ENCODE data around the gene PCED1B. TPM values are rescaled to one million over a fixed set of nuclear protein-coding genes. Genes with fewer than 3 reads are reported as not detected.

PCED1B gene
- total RNA-seq, 1 experiment from 2014 or later: 3.3 TPM

- Mint-ChIP-seq H3K27ac (no peak overlapping the region), H3K27me3 (ENCODE audit: low read depth) (no peaks in the 10 kb centered on the region), H3K4me3 (no peak overlapping the region), H3K4me1 (peaks cover 15 to 20% of the 10 kb centered on the region in 2 experiments), H3K9me3 (peaks cover 3 to 10% of the 10 kb centered on the region in 2 experiments), H3K36me3 (ENCODE audit: insufficient read depth in 1 of 3, low read depth in 3 of 3) (peaks cover 0 to 3% (median 0%) of the 10 kb centered on the region in 3 experiments; a peak in 1 of 7 replicates)
- Histone ChIP-seq H3K18ac (ENCODE audit: insufficient read length, low read depth, low read length) (no peak overlapping the region), H2AFZ (ENCODE audit: low read length) (no peak overlapping the region), H3K4me1 (ENCODE audit: insufficient read depth, low read length) (peaks cover 3% of the 10 kb centered on the region; the same call in 1 of the 2 replicates), H2BK120ac (ENCODE audit: low read depth, low read length, poor library complexity, severe bottlenecking) (no peak overlapping the region), H4K5ac (ENCODE audit: insufficient read length, low read depth, low read length) (no peak overlapping the region), H3T11ph (ENCODE audit: low read length) (no peak overlapping the region), H4K91ac (ENCODE audit: insufficient read length, low read depth, low read length) (no peak overlapping the region), H4K8ac (replicated peaks; ENCODE audit: insufficient read length, low read depth, low read length) (no peak overlapping the region), H3K56ac (ENCODE audit: insufficient read length, low read depth, low read length) (no peak overlapping the region), H2BK20ac (ENCODE audit: low read depth, low read length, poor library complexity, severe bottlenecking) (no peak overlapping the region), H3K9me3 (ENCODE audit: control insufficient read depth, low read depth, low read length) (no peaks in the 10 kb centered on the region), H3K23ac (ENCODE audit: insufficient read length, low read depth, low read length) (no peak overlapping the region), H2BK5ac (ENCODE audit: insufficient read length, low read length) (no peak overlapping the region), H3K23me2 (ENCODE audit: insufficient read length, low read depth, low read length, poor library complexity, severe bottlenecking) (no peaks in the 10 kb centered on the region), H3K79me1 (ENCODE audit: insufficient read depth, low read depth, low read length, poor library complexity, severe bottlenecking) (no peaks in the 10 kb centered on the region), H3K79me2 (ENCODE audit: insufficient read depth, low read length) (no peaks in the 10 kb centered on the region), H3K4ac (ENCODE audit: low read depth, low read length) (no peak overlapping the region), H2BK15ac (ENCODE audit: low read depth, low read length) (no peak overlapping the region), H3K9ac (ENCODE audit: extremely low read depth, insufficient read length, low read length) (no peak overlapping the region), H3K27ac (ENCODE audit: insufficient read length, low read depth, low read length) (no peak overlapping the region), H3K27me3 (ENCODE audit: insufficient read depth, low read length) (no peaks in the 10 kb centered on the region), H4K20me1 (ENCODE audit: control insufficient read depth, insufficient read depth, insufficient read length) (no peaks in the 10 kb centered on the region), H2BK12ac (ENCODE audit: insufficient read length, low read depth, low read length) (no peak overlapping the region), H3K14ac (ENCODE audit: insufficient read depth, low read length) (no peak overlapping the region), H2AK5ac (ENCODE audit: insufficient read length, low read length) (no peak overlapping the region), H3K4me2 (ENCODE audit: insufficient read depth, insufficient read length, low read length) (no peak overlapping the region)
- no peak for DNase-seq
- WGBS (ENCODE audit: extremely low coverage, insufficient read length, low lambda C conversion rate): no CpG with 5 or more reads among the region's 1 CpG
- no peak for TF ChIP-seq CTCF (conservative IDR thresholded peaks at IDR 0.05)
These were observed 13.9 kb upstream of the PCED1B start for GRCh38 chr12:47065546-47065945.
